Effector CD4-positive, alpha-beta T cell (primary cell): ENCODE data around the gene MRGPRX4.

Source experiments
- DNase-seq: peaks from one replicate; pipeline ENCODE4 v3.0.0-alpha.2; 2020

The MRGPRX4 gene

DNA sequence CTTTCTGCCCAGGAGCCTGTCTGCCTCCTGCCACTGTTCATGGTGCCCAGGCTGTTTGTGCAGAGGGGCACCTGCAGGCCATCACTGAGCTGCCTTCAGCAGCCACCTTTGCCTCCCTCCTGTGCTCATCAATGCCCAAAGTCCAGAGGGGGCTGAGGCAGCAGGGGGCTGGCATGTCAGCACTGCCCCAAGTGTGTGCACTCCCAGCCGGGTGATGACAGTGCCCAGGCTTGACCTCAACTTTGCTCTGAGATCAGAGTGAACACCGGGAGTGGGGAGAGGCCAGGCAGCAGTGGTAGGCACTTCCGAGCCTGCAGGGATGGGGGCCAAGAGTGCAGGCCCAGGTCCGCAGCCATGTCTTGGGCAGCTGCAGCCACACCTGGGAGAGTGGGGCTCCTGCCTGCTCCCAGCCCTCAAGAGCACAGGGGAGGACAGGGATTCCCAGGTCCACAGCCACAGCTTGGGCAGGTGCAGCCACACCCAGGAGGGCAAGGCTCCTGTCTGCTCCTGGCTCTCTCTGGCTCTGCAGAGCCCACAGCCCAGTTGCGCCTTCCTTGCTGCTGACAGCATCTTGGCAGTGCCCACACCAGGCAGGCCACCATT, 48.7 kb downstream of the MRGPRX4 start:
- no peak for DNase-seq

DNA sequence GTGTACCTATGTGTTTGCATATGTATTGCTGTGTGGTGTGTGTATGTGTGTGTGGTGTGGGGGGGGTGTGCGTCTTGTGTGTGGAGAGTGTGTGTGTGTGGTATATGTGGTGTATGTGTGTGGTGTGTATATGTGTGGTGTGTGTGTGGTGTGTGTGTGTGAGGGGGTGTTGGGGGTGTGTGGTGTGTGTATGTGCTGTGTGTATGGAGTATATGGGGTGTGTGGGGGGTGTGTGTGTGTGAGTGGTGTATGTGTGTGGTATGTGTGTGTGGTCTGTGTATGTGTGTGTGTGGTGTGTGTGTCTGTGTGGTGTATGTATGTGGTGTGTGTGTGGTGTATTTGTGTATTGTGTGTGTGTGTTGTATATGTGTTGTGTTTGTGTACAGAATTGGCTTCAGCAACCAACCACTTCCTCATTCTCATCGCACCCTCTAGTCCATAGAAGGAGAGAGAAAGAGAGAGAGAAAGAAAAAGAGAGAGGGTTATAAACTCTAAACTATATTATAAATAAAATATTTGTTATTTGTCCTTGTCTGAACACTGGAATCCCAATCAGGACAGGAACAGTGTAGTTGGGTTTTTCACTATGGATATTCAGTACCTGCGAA, 50.3 kb downstream of the MRGPRX4 start:
- DNase-seq = no peak
